ENCODE results near the gene PPIAL4G.
"Not testable (repeated sequence)": the region's sequence is repeated elsewhere in the genome, so short reads cannot be mapped to it uniquely, and the experiment has no call there.

DNA sequence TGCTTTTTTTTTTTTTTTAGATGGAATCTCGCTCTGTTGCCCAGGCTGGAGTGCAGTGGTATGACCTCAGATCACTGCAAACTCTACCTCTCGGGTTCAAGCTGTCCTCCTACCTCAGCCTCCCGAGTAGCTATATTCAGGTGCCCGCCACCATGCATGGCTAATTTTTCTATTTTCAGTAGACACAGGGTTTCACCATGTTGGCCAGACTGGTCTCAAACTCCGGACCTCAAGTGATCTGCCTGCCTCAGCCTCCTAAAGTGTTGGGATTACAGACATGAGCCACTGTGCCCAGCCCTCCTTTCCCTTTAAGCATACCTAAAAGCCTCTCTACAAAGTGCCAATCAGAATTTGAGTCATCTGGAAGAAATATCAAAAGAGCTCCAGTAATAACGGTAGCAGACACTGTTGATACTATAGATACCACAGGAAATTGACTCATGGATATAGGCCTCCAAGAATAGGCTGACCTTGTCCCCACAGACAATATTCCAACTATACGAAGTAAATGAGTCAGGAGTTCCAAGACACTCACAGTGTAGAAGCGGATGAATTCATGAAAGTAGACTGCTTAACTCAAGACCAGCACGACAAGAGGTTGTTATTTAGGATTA is 29.6 kb upstream of the PPIAL4G start:
- TF ChIP-seq, protein P1, sequence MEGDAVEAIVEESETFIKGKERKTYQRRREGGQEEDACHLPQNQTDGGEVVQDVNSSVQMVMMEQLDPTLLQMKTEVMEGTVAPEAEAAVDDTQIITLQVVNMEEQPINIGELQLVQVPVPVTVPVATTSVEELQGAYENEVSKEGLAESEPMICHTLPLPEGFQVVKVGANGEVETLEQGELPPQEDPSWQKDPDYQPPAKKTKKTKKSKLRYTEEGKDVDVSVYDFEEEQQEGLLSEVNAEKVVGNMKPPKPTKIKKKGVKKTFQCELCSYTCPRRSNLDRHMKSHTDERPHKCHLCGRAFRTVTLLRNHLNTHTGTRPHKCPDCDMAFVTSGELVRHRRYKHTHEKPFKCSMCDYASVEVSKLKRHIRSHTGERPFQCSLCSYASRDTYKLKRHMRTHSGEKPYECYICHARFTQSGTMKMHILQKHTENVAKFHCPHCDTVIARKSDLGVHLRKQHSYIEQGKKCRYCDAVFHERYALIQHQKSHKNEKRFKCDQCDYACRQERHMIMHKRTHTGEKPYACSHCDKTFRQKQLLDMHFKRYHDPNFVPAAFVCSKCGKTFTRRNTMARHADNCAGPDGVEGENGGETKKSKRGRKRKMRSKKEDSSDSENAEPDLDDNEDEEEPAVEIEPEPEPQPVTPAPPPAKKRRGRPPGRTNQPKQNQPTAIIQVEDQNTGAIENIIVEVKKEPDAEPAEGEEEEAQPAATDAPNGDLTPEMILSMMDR (IDR thresholded peaks at IDR 0.05; ENCODE audit: extremely low read depth in 1 of 2, insufficient read depth in 1 of 2, low read depth in 1 of 2, low read length in 2 of 2), result not testable (repeated sequence)
- TF ChIP-seq POLR2A (IDR thresholded peaks at IDR 0.05; ENCODE audit: low read depth, low read length); EZH2 (IDR thresholded peaks at IDR 0.05; ENCODE audit: borderline replicate concordance, low read depth, low read length, severe bottlenecking); POLR2AphosphoS5 (IDR thresholded peaks at IDR 0.05; ENCODE audit: insufficient read depth, low read depth, low read length); MYC (IDR thresholded peaks at IDR 0.05; ENCODE audit: low read depth, low read length): not testable (repeated sequence)
- TF ChIP-seq, protein P2, sequence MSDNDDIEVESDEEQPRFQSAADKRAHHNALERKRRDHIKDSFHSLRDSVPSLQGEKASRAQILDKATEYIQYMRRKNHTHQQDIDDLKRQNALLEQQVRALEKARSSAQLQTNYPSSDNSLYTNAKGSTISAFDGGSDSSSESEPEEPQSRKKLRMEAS (IDR thresholded peaks at IDR 0.05; ENCODE audit: insufficient read depth, insufficient read length), result not testable (repeated sequence)
- peak; percentile 10 for TF ChIP-seq FOS (IDR thresholded peaks at IDR 0.05; ENCODE audit: borderline replicate concordance, insufficient read depth, low read length)

Measured in endothelial cell of umbilical vein (primary cell).